Right lobe of liver (tissue), 4 donors: ENCODE data around the gene ITGA8.

Experiments used
- CTCF ChIP-seq, 4 donors: fragments of 200-600 bp in 3 of 4; fragments of 450-650 bp in 1 of 4; IDR thresholded peaks; one replicate each; pipeline versions ENCODE4 v1.5.1 to v1.8.0; 2016 to 2022; ENCODE audit warnings: antibody characterized with exemption in 4 of 4, mild to moderate bottlenecking in 2 of 4
- POLR2A ChIP-seq: fragments of 450-650 bp; IDR thresholded peaks from one replicate; pipeline ENCODE4 v1.6.1; 2017; ENCODE audit warnings: antibody characterized with exemption, mild to moderate bottlenecking
- donor health status: DM: no; HTN: no; CAD: no.
- donor health status: DM: no; HTN: no; CAD: no.
- donor health status: DM: no; HTN: yes; CAD: no.

GRCh38 chr10:15661574-15661973 is 58.1 kb downstream of the ITGA8 start:
- TF ChIP-seq CTCF (IDR thresholded peaks at IDR 0.05) (no peak), POLR2A (no peak)
